ENCODE results near the gene CACNB2.

- TF ChIP-seq CTCF (IDR thresholded peaks at IDR 0.05 in 4 of 5, conservative IDR thresholded peaks at IDR 0.05 in 1 of 5) (no peak), POLR2A (IDR thresholded peaks at IDR 0.05) (no peak)
These were observed 7.2 kb upstream of the CACNB2 start for GRCh38 chr10:18133046-18133445.

All from gastrocnemius medialis (tissue), 4 donors.